Measurements from ENCODE around the gene GFM1.
A peak's percentile ranks its signal among the peaks of the same experiment; 100 is the strongest.

DNA sequence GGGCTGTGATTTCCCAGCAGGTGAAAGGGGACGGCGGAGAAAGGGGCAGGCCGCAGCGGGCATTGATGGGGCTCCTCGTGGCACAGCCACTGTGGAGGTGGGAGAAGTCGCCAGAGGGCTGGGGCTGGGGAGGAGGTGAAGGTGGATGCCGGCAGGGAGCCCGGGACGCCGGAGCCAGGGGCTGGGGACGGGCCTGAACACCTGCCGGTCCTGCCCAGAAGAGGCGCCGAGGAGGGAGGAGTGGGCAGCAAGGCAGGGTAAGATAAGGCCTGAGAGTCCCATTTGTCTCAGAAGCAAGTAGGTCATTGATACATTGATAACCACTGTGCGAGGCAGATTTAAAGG, 88.5 kb downstream of the GFM1 start:
- TF ChIP-seq, protein P1, sequence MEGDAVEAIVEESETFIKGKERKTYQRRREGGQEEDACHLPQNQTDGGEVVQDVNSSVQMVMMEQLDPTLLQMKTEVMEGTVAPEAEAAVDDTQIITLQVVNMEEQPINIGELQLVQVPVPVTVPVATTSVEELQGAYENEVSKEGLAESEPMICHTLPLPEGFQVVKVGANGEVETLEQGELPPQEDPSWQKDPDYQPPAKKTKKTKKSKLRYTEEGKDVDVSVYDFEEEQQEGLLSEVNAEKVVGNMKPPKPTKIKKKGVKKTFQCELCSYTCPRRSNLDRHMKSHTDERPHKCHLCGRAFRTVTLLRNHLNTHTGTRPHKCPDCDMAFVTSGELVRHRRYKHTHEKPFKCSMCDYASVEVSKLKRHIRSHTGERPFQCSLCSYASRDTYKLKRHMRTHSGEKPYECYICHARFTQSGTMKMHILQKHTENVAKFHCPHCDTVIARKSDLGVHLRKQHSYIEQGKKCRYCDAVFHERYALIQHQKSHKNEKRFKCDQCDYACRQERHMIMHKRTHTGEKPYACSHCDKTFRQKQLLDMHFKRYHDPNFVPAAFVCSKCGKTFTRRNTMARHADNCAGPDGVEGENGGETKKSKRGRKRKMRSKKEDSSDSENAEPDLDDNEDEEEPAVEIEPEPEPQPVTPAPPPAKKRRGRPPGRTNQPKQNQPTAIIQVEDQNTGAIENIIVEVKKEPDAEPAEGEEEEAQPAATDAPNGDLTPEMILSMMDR (IDR thresholded peaks at IDR 0.05), result no peak
- TF ChIP-seq POLR2A (IDR thresholded peaks at IDR 0.05), result peak; percentile 4
